Medulla oblongata (tissue), 1 donor: ENCODE data around the gene HCST.
A peak's percentile ranks its signal among the peaks of the same experiment; 100 is the strongest.
"Not testable (repeated sequence)": the region's sequence is repeated elsewhere in the genome, so short reads cannot be mapped to it uniquely, and the experiment has no call there.

Experiments used
- DNase-seq: peaks from one replicate; pipeline ENCODE4 v3.0.0-alpha.2; 2015; ENCODE audit errors: extremely low spot score

HCST gene

DNA sequence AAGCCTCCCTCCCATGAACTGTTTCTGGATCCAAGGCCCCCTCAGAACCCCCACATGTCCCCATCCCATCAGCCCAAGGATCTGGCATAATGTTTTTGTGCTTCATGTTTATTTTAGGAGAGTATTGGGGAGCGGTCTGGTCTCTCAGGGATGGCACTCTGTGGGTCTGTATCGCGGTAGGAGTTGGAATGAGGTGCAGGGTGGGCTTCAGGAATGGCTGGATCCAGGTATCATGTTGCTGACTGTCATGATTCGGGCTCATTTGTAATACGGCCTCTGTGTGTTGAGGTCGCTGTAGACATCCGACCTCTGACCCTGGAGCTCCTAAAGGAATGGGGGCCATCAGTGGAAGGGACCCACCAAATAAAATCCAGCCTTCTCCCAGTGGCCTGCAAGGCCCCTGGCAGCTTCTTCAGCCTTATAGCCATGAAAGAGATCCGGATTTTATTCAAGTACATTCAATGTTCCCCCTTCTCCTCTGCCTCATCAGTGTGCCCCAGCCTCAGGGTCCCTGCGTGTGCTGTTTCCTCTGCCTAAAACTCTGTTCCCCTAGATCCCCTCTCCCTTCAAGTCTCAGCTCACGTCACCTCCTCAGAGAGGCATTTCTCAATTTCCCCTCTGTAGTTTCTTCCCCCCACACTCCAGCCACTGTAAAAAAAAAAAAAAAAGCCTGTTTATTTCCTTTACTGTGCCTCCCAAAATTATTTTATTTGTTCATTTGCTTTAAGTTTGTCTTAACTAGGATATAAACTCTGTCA is 2.2 kb downstream of the HCST start:
- peak; percentile 58 for DNase-seq

DNA sequence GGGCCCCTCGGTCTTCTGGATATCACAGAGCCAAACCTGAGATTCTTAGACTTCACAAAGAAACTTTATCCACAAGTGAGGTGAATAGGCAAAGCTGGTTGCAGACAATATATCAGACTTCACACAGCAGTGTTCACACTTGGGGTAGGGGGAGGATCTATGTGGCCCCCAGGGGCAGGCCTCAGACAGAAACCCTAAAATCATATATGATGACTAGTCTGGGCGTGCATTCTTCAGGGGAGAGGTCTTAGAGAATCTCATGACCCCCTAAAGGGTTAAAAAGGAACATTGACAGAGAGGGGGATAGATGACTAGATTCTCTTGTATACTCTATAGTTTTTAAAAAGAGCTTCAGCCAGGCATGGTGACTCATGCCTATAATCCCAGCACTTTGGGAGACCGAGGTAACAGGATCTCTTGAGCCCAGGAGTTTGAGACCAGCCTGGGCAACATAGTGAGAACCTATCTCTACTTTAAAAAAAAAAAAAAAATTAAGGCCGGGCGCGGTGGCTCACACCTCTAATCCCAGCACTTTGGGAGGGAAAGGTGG is 2.9 kb downstream of the HCST start:
- no peak for DNase-seq

DNA sequence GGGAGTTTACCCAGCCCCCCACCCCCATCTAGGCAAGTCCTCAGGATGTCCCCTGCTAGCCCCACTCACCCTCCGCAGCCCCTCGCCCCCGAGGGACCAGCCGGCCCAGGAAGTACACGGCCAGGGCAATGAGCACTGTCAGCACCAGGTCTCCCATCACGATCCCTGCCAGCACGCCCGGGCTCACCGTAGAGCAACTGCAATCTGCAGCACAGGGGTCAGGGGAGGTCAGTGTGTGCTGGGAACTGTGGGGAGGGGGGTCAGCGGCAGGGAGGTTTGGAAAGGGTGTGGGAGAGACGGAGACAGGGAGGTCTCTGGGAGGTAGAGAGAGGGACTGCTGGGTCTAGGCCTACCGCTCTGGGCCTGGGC is 5.0 kb downstream of the HCST start:
- no peak for DNase-seq

DNA sequence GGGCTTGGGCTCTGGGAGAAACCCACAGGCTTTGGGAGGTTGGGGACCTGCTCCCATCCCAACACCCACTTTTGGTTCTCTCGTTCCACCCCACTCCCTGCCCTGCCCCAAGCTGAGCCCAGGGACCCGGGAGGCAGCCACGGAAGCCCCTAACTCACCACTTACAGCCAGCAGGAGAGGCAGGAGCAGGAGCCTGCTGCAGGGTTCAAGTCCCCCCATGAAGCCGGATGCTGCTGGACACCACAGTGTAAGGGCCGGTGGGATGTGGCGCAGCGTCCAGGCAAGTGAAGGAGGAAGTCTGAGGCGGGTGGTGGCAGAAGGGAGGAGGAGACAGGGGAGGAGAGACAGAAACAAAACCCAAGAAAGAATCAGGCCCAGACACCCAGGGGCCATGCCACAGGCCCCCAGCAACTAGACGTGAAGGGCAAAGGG is 5.7 kb downstream of the HCST start, which contains the start of gene TYROBP:
TYROBP (minus strand) TSS at position 286 of the 432 bp plus-strand sequence; CDS start at position 219, 67 bp downstream.
- peak; percentile 54 for DNase-seq

DNA sequence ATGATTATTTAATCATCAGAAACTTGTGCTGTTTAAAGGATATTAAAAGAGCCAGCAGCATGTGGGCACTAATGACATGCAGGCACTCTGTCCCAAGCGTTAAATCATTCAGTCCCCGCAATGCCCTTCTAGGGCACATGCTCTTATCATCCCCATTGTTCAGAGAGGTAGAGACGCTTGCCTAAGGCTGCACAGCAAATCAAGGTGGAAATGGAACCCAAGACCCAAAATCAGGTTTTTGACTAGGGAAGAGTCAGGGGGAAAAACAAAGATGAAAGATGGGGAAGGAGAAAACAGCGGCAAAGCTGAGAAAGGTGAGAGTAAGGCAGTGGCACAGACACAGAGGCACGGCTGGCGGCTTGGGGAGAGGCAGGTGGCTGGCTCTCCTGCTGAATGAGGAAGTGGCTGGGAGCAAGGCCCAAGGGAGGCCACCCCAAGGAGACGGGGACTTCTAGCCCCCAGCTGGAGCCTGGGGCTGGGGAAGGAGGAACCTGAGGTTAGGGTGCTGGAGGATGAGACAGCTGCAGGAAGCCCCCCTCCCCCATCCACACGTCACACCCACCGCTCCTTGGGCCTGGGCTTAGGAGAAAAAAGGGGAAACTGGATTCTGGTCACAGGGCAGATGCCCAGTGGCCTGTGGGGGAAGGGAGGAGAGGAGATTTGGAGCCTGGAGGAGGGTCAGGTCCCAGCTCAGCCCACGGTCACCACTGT is 6.8 kb downstream of the HCST start:
- DNase-seq, result peak; percentile 85

DNA sequence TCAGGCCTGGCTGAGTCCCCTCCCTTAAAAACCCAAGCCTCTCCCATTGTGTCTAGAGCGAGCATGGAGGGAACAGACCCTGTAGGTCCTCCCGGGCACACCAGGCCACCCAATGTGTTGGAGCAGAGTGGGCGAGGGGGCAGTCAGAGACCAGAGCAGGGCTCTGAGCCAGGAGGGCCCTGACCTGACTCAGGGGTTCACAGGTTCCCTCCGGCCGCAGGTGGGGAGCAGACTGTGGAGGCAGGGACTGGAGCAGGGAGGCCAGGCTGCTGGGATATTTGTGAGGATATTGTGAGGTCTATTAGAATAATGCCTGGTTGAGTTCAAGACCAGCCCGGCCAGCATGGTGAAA is 7.3 kb downstream of the HCST start:
- no peak for DNase-seq

DNA sequence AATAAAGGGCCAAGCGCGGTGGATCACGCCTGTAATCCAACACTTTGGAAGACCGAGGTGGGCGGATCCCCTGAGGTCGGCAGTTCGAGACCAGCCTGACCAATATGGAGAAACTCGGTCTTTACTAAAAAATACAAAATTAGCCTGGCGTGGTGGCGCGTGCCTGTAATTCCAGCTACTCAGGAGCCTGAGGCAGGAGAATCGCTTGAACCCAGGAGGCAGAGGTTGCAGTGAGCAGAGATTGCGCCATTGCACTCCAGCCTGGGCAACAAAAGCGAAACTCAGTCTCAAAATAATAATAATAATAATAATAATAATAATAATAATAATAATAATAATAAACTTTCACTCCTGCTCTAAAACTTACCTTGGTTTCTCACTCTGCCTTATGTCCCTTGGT is 8.0 kb downstream of the HCST start:
- not testable (repeated sequence) for DNase-seq

DNA sequence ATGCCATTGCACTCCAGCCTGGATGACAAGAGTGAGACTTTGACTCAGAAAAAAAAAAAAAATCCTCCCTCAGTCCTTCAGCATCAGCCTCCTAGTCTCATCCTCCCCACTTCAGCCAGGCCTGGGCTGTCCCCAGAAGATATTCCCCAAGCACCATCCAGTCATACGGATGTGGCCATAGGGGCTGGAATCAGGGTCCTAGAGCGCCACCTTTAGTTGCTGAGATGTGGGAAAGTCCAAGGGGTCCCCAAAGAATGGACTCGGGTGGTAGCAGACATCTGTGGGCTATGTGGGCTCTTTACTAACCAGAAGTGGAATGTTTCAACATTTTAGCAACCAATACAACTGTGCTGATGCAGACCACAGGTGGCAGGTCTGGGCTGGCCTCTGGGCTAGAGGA is 8.8 kb downstream of the HCST start:
- no peak for DNase-seq

DNA sequence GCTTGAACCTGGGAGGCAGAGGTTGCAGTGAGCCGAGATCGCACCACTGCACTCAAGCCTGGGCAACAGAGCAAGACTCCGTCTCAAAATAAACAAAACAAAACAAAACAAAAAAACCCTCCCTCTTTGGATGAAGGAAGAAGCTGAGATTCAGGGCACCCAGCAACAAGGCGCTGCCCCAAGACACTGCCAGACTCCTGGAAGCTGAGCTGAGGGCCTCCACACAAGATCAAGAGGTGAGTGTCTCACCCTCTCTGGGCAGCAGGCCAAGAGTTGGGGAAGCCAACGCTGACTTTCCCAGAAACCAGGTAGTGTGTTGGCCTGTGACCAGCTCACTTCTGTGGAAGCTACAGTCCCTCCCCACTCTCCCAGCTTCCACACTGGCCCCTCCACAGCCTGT is 9.5 kb downstream of the HCST start:
- no peak for DNase-seq

DNA sequence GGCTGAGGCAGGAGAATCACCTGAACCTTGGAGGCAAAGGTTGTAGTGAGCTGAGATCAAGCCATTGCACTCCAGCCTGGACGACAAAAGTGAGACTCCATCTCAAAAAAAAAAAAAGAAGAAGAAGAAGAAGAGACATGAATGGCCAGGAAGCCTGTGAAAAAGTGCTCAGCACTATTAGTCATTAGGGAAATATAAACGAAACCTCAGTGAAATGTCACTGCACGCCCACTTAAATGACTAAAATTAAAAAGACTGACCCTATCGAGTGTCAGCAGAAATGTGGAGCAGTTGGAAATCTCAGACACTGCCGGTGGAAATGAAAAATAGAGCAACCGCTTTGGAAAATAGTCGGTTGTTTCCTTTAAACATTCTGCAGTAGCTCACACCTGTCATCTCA is 11.3 kb downstream of the HCST start:
- DNase-seq, result no peak

DNA sequence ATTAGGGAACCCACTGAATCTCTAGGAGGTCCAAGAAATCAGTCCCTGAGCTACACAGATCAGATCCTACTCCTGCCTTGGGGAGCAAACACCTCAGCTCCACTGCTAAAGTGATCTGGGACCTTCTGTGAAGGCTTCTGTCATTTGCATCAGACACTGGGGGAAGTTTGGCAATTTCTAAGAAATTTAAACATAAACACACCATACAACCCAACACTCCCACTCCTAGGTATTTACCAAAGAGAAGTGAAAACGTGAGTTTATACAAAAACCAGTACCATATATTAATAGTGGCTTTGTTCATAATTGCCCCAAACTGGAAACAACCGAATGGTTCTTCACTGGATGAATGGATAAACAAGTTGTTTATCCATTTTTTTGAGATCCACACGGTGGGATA is 13.1 kb downstream of the HCST start:
- no peak for DNase-seq

DNA sequence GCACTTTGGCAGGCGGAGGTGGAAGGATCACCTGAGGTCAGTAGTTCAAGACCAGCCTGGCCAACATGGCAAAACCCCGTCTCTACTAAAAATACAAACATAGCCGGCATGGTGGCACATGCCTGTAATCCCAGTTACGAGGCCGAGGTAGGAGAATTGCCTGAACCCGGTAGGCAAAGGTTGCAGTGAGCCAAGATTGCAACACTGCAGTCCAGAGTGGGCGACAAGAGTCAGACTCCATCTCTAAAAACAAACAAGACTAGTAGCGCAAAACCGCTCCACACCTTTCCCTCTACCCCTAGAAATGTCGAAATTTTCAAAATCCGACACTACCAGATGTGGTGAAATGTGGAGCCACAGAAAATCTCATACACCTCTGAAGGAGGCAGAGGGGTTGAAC is 17.0 kb downstream of the HCST start:
- no peak for DNase-seq

DNA sequence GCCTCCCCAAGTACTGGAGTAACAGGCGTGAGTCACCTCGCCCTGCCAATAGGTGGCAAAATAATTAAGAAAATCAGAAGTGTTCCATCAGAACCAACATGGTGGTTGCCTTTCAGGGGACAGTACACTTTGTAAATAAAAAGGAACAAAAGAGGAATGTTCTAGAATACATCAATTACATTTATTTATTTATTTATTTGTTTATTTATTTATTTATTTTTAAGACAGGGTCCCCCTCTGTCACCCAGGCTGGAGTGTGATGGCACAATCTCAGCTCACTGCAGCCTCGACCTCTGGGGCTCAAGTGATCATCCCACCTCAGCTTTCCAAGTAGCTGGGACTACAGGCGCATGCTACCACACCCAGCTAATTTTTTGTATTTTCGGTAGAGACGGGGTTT is 18.7 kb downstream of the HCST start:
- DNase-seq, result no peak

DNA sequence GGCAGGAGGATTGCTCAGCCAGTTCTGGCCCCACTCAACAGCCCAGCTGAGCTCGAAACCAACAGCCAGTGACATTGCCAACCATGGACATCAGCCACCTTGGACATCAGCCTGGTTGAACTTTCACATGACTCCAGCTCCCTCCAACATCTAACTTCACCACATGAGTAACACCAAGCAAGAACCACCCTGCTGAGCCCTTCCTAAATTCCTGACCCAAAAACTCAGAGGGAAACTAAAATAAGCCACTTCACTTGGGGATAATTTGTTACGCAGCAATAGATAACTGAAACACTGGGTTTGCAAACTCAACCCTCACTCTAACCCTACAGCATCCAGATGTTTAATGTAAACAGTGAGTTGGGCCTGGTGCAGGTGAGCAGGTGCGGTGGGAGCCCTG is 23.2 kb downstream of the HCST start:
- DNase-seq, result no peak

DNA sequence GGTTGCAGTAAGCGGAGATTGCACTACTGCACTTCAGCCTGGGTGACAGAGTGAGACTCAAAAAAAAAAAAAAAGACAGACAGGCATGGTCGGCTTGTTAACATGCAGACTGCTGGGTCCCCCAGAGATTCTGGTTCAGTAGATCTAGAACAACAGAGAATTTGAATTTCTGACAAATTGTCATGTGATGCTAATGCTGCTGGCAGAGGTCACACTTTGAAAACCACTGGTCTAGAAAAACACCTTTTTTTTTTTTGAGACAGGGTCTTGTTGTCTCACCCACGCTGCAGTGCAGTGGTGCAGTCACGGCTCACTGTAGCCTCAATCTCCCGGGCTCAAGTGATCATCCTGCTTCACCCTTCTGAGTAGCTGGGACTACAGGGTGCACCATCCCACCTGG is 26.2 kb downstream of the HCST start:
- no peak for DNase-seq

DNA sequence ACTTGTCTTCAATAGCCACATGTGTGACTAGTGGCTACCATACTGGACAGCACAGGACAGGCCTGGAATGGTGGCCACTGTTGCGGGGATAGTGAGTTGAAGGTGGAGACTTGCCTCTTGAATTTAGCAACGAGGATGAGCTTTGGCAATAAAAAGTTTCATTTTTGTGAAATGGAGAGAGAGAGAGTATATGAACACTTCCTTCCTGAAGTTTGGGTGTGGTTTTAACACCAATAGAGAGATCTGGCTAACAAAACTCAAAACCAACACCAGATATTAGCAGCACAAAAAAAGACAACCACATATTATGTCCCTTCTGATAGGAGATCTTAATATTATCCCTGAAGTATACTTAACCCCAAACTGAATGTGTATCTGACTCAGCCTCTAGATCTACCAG is 27.5 kb downstream of the HCST start:
- no peak for DNase-seq

DNA sequence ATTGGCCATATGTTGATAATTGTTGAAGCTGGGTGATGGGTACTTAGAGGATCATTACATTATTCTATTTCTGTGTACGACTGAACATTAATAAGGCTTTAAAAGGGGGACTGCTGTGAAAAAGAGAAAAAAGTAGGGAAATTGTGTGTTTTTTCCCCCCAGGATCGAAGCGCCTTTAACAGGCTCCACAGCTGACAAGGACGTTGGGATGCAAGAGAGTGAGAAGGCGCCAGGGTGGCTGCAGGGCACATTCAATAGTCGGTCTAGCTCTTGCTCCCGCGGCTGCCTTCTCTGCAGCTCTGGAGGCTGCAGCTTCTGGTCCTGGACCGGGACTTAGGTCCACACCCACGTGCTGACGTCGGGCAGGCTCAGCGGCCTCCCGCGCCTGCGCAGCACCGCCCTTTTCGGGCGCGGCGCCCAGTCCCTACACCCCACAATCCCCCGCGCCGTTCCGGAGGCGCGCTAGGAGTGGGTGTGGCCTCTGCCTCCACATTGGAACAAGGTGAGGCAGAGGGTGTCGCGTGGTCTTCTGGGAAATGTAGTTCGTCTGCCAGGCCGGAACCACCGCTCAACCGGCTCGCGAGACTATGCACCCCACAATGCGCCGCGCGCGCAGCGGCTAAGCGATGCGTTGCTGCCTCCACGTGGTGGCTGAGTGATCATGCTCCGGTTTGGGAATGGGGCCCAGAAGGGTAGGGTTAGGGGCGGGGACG is 29.0 kb downstream of the HCST start:
- DNase-seq, result peak; percentile 99

DNA sequence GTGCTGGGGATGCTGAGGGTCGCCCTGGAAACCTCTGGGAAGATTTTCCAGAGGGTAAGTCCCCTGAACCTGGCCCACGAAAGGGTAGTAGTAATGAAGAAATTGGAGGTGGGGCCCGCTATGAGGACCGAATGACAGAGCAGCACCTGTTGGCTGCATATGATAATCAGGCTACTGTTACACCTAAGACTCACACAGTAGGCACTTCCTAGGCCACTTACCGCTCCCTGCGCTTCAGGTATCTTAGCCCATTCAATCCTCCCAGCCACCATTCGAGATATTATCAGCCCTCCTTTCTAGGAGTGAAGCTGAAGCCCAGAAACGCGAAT is 29.5 kb downstream of the HCST start:
- no peak for DNase-seq

DNA sequence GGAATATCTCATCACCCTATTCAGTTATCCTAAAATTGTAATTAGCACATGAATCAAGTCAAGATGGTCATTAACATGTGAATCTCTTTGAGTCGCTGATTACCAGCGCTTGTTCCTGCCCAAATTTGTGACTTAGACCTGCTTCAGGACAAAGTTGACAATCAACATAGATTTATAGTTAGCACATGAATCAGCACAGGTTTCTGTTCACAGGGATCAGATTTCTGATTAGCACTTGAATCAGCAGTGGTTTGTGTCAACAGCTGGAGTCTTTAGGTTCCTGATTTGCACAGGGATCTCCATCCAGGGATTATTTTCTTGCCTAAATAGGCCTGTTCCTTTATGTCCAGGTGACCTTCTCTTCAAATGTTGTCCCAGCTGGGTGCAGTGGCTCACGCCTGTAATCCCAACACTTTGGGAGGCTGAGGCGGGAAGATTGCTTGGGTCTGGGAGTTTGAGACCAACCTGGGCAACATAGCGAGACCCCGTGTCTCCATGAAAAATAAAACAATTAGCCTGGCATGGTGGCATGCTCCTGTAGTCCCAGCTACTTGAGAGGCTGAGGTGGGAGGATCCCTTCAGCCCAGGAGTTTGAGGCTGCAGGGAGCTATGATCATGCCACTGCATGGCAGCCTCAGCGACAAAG is 30.1 kb downstream of the HCST start:
- DNase-seq, result no peak

DNA sequence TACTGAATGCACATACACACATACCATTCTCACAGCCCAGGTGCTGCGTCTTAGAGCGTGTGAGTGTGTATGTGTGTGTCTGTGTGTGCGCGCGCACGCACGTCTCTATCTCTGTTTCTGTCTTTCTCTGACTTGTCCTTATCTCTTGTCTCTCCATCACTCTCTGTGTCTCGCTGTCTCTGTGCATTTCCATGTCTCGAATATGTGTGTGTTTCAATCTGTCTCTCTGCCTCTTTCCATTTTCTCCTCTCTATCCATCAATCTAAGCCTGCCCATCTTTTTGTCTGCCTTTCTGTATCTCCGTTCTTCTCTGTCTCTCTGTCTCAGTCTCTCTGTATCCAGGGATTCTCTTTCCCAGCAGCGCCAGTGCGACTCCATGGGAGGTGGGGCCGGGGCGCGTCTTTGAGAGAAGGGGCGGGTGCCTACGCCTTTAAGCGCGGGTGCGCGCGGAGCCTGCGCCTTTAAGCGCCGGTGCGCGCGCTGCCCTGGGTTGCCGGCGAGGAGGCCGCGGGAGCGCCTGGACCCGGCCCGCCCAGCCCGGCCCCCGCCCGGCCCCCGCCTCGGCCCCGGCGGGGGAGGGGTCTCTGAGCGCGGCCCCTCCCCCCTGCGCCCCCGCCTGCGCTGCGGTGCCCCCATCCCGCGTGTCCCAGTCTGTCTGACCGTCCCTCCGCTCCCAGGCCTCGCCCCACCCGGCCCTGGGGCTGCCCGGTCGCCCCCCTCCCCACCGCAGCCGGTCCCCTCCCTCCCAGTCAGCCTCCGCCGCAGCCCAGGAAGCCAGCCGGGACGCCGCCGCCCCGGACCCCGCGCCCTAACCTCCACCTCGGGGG is 33.8 kb downstream of the HCST start, which contains the start of gene LRFN3:
LRFN3 (plus strand) TSS at position 464 of the 827 bp plus-strand sequence. CDS start 3,052 bp downstream, outside the sequence.
- DNase-seq, result peak; percentile 83

DNA sequence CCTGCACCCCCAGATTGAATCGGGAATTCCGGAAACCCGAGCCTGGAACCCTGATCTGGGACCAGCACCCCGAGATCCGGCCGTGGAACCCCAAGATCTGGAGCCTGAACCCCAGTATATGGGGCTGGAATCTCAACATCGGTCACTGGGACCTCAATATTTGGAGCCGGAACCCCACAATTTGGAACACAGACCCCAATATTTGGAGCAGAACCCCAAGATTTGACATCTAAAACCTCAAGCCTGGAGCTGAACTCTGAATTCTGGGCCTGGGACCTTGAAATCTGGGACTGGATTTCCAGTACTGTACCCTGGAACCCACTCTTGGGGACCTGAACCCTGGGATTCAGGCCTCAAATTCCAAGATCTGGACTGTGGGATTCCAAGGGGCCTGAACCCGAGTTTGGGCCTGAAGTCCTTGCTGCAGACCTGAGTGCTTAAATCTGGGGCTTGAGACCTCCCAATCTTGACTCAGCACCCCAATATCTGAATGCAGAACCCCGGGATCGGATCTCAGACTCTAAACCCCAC is 34.5 kb downstream of the HCST start:
- no peak for DNase-seq
